Measurements from ENCODE around the gene MYH9. TPM values are rescaled to one million over a fixed set of nuclear protein-coding genes. Genes with fewer than 3 reads are reported as not detected.

The MYH9 gene
- polyA plus RNA-seq, 1 donor from 2014 or later: 7.1 TPM

DNA sequence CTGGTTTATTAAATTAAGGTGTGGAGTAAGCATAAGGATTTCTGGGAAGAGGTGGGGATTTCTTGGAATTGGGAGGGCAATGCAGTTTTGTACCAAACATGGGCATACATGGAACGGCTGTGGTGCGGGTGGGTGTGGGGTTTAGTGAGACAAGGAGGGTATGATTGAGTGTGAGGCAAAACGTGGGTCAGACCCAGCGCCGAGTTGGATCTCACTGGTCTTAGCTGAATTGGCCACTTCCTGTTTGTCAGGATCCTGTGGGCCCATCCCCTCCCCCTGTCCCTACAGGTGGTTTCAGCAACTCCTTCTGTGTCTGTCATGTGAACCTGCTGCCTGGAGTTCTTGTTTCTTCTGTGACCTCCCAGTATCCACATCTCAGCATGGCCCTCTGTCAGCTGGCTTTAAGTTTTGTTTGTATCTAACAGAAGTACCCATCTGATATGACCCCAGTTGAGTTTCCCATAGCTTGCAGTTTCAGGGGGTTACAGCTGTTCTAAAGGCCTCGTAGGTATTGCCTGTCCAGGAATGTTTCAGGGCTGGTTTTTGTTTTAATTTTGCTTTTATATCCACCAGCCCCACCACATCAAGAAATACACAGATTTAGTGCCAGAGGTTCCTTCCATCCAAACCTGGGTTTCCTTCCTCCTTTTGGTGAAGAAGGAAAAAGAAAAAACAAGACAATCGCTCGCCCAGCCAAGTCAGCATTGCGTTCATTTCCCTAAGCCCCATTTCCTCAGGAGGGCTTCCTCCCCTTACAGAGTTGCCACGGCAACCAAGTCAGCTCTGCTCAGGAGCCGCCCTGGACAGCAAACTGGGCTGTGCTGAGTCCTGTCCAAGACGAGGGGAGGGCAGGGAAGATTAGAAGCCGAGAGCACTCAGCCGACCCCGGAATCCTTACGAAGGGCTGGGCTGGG, 128.8 kb downstream of the MYH9 start:
- no peak overlapping the region for H3K9ac ChIP-seq (ENCODE audit: low read length)
- H3K36me3 ChIP-seq (ENCODE audit: insufficient read depth, low read length): no peaks in the 10 kb centered on the region
- no peak overlapping the region for H3K27ac ChIP-seq (ENCODE audit: low read length)
- no peak overlapping the region for H3K4me3 ChIP-seq (ENCODE audit: low read length)
- TF ChIP-seq, protein P1, sequence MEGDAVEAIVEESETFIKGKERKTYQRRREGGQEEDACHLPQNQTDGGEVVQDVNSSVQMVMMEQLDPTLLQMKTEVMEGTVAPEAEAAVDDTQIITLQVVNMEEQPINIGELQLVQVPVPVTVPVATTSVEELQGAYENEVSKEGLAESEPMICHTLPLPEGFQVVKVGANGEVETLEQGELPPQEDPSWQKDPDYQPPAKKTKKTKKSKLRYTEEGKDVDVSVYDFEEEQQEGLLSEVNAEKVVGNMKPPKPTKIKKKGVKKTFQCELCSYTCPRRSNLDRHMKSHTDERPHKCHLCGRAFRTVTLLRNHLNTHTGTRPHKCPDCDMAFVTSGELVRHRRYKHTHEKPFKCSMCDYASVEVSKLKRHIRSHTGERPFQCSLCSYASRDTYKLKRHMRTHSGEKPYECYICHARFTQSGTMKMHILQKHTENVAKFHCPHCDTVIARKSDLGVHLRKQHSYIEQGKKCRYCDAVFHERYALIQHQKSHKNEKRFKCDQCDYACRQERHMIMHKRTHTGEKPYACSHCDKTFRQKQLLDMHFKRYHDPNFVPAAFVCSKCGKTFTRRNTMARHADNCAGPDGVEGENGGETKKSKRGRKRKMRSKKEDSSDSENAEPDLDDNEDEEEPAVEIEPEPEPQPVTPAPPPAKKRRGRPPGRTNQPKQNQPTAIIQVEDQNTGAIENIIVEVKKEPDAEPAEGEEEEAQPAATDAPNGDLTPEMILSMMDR (IDR thresholded peaks at IDR 0.05; ENCODE audit: poor library complexity, severe bottlenecking): no peak
- TF ChIP-seq TAF1 (IDR thresholded peaks at IDR 0.05; ENCODE audit: low read depth): no peak
- H3K27me3 ChIP-seq (ENCODE audit: insufficient read depth, low read depth, low read length): no peaks in the 10 kb centered on the region
- no peaks in the 10 kb centered on the region for H3K79me2 ChIP-seq (replicated peaks; ENCODE audit: insufficient read depth, low read length)
- no peaks in the 10 kb centered on the region for H3F3A ChIP-seq (ENCODE audit: insufficient read depth, low read length, poor library complexity, severe bottlenecking)
- no peaks in the 10 kb centered on the region for H3K9me2 ChIP-seq (ENCODE audit: insufficient read depth, low read length)
- H3K4me2 ChIP-seq (ENCODE audit: low read length): no peak overlapping the region
- H2AFZ ChIP-seq (ENCODE audit: low read depth, low read length): no peak overlapping the region
- H3K9me3 ChIP-seq (ENCODE audit: low read length): no peaks in the 10 kb centered on the region
- H4K20me1 ChIP-seq (ENCODE audit: insufficient read depth): no peaks in the 10 kb centered on the region

DNA sequence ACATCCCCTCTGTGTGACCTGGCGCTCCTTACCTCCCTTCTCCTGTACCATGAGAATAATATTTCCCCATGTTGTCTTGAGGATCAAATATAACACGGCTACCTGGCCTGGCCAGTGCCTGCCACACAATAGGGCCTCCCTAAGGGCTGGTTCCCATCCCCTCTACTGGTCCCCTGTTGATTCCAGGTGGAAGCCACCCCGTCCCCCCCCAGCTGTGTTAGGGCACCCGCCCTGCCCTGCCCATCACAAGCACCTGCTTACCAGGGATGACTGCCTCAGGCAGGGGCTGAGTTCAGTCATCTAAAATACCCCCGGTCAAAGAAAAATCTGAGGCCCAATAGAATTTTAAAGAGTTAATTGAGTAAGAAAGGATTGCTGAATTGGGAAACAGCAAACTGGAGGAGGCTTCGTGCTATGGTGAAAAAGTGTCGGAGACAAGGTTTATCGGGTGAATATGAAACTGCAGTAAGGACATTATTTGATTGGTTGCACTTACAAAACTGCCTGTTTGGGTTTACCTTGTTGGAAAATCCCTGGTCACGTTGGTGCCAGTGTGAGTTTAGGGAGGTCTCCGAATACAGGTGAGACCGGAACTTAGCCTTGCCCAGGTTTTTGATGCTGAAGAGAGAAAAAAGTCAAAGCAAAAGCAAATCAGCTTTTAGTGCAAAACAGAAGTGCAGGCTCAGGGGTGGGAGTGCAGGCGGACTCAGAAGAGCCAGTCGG, 129.7 kb downstream of the MYH9 start:
- H3K27me3 ChIP-seq (ENCODE audit: insufficient read depth, low read depth, low read length): no peaks in the 10 kb centered on the region
- H3K79me2 ChIP-seq (replicated peaks; ENCODE audit: insufficient read depth, low read length): no peaks in the 10 kb centered on the region
- TF ChIP-seq RAD21 (conservative IDR thresholded peaks at IDR 0.05) (no peak), MXI1 (conservative IDR thresholded peaks at IDR 0.05; ENCODE audit: poor library complexity, severe bottlenecking) (no peak), TAF1 (IDR thresholded peaks at IDR 0.05; ENCODE audit: low read depth) (no peak), SMC3 (conservative IDR thresholded peaks at IDR 0.05; ENCODE audit: poor library complexity) (no peak), POLR2AphosphoS5 (IDR thresholded peaks at IDR 0.05) (no peak), EP300 (conservative IDR thresholded peaks at IDR 0.05; ENCODE audit: poor library complexity, severe bottlenecking) (no peak), EZH2 (IDR thresholded peaks at IDR 0.05; ENCODE audit: borderline replicate concordance, insufficient read depth, low read length, poor library complexity, severe bottlenecking) (no peak)
- TF ChIP-seq, protein P1 (IDR thresholded peaks at IDR 0.05; ENCODE audit: poor library complexity, severe bottlenecking): no peak
- TF ChIP-seq, protein P2, sequence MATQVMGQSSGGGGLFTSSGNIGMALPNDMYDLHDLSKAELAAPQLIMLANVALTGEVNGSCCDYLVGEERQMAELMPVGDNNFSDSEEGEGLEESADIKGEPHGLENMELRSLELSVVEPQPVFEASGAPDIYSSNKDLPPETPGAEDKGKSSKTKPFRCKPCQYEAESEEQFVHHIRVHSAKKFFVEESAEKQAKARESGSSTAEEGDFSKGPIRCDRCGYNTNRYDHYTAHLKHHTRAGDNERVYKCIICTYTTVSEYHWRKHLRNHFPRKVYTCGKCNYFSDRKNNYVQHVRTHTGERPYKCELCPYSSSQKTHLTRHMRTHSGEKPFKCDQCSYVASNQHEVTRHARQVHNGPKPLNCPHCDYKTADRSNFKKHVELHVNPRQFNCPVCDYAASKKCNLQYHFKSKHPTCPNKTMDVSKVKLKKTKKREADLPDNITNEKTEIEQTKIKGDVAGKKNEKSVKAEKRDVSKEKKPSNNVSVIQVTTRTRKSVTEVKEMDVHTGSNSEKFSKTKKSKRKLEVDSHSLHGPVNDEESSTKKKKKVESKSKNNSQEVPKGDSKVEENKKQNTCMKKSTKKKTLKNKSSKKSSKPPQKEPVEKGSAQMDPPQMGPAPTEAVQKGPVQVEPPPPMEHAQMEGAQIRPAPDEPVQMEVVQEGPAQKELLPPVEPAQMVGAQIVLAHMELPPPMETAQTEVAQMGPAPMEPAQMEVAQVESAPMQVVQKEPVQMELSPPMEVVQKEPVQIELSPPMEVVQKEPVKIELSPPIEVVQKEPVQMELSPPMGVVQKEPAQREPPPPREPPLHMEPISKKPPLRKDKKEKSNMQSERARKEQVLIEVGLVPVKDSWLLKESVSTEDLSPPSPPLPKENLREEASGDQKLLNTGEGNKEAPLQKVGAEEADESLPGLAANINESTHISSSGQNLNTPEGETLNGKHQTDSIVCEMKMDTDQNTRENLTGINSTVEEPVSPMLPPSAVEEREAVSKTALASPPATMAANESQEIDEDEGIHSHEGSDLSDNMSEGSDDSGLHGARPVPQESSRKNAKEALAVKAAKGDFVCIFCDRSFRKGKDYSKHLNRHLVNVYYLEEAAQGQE (IDR thresholded peaks at IDR 0.05; ENCODE audit: borderline replicate concordance): no peak
- no peak overlapping the region for H3K4me3 ChIP-seq (ENCODE audit: low read length)
- no peaks in the 10 kb centered on the region for H3K9me3 ChIP-seq (ENCODE audit: low read length)
- no peaks in the 10 kb centered on the region for H3K36me3 ChIP-seq (ENCODE audit: insufficient read depth, low read length)
- no peaks in the 10 kb centered on the region for H4K20me1 ChIP-seq (ENCODE audit: insufficient read depth)
- H3K4me2 ChIP-seq (ENCODE audit: low read length): no peak overlapping the region
- H2AFZ ChIP-seq (ENCODE audit: low read depth, low read length): no peak overlapping the region
- H3K9ac ChIP-seq (ENCODE audit: low read length): no peak overlapping the region
- H3F3A ChIP-seq (ENCODE audit: insufficient read depth, low read length, poor library complexity, severe bottlenecking): no peaks in the 10 kb centered on the region
- H3K9me2 ChIP-seq (ENCODE audit: insufficient read depth, low read length): no peaks in the 10 kb centered on the region
- no peak overlapping the region for H3K27ac ChIP-seq (ENCODE audit: low read length)
